ENCODE measurements around the gene METAP1D.
"Not testable (repeated sequence)": the region's sequence is repeated elsewhere in the genome, so short reads cannot be mapped to it uniquely, and the experiment has no call there.

The METAP1D gene

DNA sequence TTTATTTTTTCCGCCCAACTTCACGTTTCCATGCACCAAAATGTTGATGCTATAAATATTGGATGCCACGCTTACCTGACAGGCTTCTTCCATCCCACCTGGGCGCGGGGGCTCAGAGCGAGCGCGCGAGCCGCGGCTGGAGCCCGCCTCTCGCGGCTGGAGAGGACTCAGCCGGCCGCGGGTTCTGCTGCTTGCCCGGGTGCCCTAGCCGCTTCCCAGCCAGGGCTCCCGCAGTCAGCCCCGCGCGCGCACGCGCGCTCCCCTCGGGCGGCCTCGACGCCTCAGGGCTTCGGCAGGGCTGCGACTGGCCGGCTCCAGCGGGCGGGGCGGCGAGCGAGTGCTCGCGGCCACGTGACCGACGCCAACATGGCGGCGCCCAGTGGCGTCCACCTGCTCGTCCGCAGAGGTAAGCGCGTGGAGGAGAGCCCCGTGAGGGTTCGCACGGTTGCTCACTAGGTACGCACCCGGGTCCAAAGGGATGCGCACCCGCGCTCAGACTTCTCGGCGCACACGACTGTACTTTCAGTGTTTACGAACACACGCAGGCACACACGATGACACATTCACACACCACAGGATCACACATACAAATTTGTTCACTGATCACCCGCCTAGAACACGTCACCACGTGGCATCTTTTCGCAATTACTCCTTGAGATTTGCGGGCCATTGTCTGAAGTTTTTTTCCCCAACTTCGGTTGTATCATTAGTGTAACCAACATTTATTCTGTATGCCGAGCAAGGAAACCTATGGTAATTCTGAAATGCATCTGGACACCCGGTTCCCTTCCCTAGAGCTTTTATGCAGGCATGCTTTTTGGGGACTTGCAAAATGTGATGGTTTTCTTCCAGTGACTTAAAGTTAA lies at the start of gene METAP1D:
Gene METAP1D, plus strand, starts transcription at position 350 of the 866 bp plus-strand sequence. Its CDS starts 17 bp downstream, at position 367.
- peak; percentile 83 to 86 for DNase-seq

- DNase-seq = no peak
Measured at GRCh38 chr2:171952276-171952675, 47.5 kb upstream of the METAP1D start.

GRCh38 chr2:171952748-171953147 lies 47.0 kb upstream of the METAP1D start:
- DNase-seq = no peak

DNA sequence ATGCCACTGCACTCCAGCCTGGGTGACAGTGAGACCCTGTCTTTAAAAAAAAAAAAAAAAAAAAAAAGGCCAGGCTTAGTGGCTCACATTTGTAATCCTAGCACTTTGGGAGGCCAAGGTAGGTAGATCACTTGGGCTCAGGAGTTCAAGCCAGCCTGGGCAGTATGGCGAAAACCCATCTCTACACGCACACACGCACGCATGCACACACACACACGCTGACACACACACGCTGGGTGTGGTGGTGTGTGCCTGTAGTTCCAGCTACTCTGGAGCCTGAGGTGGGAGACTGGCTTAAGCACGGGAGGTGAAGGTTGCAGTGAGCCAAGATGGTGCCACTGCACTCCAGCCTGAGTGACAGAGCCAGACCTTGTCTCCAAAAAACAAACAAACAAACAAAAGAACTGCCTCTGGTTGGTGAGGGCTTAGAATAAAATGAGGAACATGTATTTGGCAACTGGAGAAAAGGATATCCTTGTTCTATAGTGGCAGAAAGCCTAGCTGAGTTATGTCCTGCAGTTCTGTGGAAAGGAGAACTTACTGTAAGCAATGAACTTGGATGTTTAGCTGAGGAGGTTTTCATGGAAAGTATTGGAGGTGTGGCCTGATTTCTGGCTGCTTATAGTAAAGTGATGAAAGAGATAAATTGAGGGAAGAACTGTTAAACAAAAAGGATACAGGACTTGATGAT lies 43.5 kb upstream of the METAP1D start:
- DNase-seq = peak; percentile 75 to 79

DNA sequence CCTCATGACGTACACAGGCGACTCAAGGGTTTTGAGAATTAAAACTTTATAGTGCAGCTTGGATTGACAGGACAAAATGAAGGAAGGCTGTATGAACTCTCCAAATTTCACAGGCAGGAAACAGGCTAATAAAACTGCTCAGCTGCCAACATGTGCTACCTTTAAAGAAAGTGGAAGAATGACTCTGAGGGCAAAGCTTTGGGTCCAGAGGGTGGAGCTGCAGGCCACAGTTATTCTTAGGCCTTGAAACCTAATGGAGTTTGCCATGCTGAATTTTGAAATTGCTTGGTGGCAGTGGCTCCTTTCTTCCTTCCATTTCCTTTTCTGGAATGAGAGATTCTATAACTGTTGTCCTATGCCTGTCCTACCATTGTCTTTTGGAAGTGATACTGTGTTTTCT lies 42.7 kb upstream of the METAP1D start:
- DNase-seq = peak in 1 of 2 donors; percentile 14

DNA sequence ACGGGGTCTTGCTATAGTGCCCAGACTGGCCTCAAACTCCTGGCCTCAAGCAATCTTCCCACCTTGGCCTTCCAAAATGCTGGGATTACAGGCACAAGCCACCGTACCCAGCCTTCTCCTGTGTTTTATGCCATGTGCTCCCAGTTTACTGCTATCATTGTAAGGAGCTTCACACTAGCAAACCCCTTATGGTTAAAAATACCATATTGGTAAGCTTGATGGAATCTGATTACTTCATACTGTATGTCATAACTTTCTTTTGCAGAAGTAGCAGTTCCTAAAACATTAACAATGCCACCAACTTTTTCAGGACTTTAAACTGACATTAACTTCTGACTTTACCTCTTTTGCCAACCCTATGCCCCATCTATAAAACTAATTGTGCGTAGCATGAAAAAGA lies 41.3 kb upstream of the METAP1D start:
- DNase-seq = peak; percentile 77 to 79

DNA sequence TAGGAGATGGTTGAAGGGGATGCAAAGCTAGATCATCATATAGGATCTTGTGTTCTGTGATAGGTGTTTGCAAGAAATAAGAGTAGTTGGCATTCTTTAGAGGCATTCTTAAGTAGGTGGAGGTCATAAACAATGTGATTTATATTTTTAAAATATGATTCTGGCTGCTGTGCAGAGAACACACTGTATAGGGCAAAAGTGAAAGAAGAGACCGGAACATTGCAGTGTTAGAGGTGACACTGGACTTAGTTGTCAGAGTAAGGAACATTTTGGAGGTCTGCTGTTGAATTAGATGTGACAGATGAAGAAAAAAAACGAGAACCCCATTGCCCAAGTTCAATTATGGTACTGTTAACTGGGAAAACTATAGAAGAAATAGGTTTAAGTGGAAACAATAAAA lies 39.8 kb upstream of the METAP1D start:
- DNase-seq = no peak

DNA sequence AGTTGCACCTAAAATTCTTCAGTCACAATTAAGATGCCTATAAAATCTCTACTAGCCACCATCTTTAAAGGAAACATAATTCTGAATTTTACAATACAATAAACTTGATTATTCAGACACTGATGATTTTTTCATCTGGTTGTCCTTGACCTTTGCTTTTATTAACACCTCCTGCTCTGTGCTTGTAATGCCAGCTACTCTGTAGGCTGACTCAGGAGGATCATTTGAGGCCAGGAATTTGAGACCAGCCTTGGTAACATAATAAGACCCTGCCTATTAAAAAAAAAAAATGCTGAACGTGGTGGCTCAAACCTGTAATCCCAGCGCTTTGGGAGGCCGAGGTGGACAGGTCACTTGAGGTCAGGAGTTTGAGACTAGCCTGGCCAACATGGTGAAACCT lies 39.2 kb upstream of the METAP1D start:
- DNase-seq = no peak

- DNase-seq = no peak
Measured at GRCh38 chr2:171963198-171963597, 36.6 kb upstream of the METAP1D start.

- DNase-seq = no peak
Measured at GRCh38 chr2:171964308-171964707, 35.4 kb upstream of the METAP1D start.

DNA sequence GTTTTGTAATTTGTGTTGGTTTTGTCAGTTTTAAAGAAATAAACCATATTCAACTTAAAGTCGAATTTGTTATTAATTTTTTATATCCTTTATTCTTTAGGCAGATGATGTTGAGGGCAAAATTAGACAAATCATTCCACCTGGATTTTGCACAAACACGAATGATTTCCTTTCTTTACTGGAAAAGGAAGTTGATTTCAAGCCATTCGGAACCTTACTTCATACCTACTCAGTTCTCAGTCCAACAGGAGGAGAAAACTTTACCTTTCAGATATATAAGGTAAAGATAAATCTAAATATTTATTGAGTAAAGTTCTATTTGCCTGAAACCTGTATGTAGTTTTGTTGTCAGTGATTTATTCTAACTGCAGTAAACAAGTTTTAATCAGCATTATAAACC lies 34.5 kb upstream of the METAP1D start:
- DNase-seq = no peak

- DNase-seq = no peak
Measured at GRCh38 chr2:171965661-171966060, 34.1 kb upstream of the METAP1D start.

DNA sequence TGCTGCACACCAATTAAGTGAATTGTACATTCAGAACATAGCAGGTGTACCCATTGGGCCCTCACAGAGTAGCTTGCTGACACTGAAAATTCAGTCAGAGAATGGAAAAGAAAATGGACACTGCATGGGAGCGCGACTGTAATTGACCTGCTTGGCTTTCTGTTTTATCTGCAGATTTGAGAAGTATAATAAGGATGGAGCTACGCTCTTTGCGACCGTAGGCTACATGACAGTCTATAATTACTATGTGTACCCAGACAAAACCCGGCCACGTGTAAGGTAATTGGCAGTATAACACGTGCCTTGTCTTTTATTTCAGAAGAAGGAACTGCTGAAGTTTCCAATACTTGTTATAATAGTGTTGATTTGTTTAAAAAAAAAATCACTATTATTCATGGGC lies 33.5 kb upstream of the METAP1D start:
- DNase-seq = no peak

- DNase-seq = no peak
Measured at GRCh38 chr2:171966688-171967087, 33.1 kb upstream of the METAP1D start.

DNA sequence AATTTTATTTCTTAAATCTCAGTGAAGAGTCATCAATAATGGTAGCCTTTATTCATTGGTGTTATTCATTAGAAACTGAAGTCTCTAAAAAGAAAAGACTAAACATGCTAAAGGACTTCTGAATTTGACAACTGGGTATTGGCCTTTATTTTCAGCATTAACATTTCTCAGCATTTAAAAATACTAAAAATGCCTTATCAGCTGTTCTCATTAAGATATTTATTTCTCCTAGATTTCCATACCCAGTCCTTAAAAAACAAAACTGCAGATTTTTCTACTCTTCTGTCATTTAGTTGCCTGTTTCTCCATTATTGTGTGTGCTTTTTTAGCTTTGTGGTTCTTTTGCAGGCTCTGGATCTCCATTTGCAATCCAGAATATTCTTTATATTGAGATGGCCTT lies 31.2 kb upstream of the METAP1D start:
- no peak for DNase-seq

DNA sequence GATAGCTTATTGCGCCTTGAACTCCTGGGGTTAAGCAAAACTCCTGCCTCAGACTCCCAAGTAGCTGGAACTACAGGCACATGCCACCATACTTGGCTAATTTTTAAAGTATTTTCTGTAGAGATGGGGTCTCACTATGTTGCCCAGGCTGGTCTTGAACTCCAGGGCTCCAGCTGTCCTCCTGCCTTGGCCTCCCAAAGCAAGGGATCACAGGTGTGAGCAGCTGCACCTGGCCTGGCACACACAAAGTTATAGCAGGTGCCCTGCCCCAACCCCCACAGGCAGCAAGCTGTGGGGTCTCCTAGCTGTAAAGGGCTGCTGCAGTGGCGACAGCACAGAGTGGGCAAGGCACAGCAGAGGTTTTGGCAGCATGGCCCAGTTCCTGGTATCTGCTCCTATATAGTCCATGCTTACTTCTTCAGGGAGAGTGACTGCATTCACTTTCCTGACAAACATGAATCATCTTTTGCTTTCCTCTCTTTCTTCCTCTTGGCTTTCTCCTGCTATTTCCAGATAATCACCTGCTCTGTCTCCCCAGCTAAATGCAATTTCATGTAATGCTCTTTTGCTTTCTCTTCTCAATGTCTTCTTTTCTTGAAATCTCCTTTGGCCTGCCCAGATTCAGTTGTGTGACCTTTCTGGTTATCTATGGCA lies 27.3 kb upstream of the METAP1D start:
- DNase-seq = no peak

DNA sequence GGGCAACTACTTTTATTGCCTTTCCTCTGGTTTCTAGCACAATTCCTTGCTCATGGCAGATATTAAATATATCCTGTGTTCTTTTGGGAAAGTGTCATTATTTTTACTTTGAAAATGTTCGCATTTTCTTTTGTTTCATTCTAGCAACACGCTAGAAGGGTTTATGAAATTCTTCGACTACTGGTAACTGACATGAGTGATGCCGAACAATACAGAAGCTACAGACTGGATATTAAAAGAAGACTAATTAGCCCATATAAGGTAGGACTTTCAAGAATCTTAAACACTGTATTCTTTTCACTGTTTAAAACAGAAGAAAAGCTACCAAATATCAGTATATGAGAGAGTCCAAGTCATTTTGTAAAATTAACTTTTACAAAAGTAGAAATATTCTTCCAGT lies 20.6 kb upstream of the METAP1D start:
- no peak for DNase-seq

DNA sequence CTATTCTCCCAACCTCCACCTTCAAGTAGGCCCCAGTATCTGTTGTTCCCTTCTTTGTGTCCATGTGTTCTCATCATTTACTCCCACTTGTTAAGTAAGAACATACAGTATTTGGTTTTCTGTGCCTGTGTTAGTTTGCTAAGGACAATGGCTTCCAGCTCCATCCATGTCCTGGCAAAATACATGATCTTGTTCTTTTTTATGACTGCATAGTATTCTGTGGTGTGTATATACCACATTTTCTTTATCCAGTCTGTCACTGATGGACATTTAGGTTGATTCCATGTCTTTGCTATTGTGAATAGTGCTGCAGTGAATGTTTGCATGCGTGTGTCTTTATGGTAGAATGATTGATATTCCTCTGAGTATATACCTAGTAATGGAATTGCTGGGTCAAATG lies 15.8 kb upstream of the METAP1D start:
- not testable (repeated sequence) for DNase-seq

DNA sequence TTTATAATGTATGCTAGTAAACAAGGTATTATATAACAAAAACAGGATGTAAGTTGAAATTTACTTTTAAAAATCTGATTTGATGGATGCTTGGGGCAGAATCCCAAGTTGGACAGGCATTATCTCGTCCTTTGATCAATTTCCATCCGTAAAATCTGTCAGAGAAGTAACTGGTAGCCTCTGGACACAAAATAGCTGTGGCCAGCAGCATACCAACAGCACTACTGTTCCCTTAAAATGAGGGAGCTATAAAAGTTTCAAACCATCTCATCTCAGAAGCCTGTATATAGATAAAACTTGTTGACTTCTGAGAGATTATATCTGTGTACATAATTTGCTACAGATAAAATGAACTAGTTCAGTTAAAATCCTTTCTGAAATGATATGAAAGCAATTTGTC lies 14.7 kb upstream of the METAP1D start:
- no peak for DNase-seq

- DNase-seq = no peak
Measured at GRCh38 chr2:171986778-171987177, 13.0 kb upstream of the METAP1D start.

DNA sequence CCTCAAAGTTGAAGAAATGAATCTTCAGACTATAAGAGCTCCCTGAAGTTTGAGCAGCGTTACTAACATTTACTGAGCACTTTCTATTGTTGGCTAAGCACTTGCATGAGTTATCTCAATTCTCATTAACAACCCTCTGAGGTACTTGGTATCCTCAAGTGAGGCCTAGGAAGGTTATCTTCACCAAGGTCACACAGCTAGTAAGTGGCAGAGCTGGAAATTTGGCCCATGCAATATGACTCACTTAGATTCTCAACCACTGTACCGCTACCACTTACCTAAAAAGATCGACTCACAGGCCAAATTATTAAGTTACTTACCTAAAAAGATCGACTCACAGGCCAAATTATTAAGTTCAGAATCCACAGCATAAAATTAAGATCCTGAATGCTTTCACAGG lies 8.7 kb upstream of the METAP1D start:
- DNase-seq = no peak

DNA sequence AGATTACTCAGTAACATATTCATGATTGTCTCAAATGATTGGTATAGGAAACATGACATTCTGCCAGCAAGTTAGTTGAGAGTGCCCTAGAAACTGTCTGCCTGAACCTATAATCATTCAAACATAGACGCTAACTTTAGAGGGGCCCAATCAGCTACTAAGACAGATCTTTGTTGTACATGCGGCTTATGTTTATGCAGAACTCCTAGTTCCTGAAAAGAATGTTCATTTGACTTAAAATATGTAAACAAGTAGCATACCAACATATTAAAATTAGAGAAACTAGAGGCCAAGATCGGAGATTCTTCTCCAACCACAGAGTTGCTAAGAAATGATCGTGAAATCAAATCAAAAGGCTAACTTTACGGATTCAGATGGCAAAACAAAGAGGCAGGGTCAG lies 4.2 kb upstream of the METAP1D start:
- DNase-seq = no peak

GRCh38 chr2:171996021-171996420 lies 3.7 kb upstream of the METAP1D start:
- no peak for DNase-seq

DNA sequence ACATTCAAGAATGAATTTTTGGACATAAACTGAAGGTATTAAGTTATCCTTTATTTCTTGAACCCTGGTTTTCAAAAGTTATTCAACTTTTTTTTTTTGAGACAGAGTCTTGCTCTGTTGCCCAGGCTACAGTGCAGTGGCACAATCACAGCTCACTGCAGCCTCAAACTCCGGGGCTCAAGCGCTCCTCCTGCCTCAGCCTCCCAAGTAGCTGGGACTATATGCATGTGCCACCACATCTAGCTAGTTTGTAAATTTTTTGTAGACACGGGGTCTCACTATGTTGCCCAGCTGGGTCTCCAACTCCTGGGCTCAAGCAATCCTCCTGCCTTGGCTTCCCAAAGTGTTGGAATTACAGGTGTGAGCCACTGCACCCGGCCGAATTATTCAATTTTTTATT lies 2.7 kb upstream of the METAP1D start:
- DNase-seq = not testable (repeated sequence)

Data from inflammatory macrophage treated with lipopolysaccharide for 1 hour (primary cell).